Vagina (tissue), 2 donors: Measurements from ENCODE around the gene PPARGC1A. TPM values are rescaled to one million over a fixed set of nuclear protein-coding genes. Genes with fewer than 3 reads are reported as not detected.

ENCODE experiments used
- DNase-seq, 2 donors: peaks; one replicate each; pipeline ENCODE4 v3.0.0-alpha.2; 2017; ENCODE audit errors: extremely low spot score in 2 of 2
- H3K27ac ChIP-seq: fragments of 200-600 bp; sonication (generic); one replicate; pipeline ENCODE4 v1.5.1; 2019
- H3K27me3 ChIP-seq: fragments of 200-600 bp; sonication (generic); one replicate; pipeline ENCODE4 v1.5.1; 2019
- H3K36me3 ChIP-seq, 2 donors: fragments of 200-600 bp; sonication (generic); one replicate each; pipeline ENCODE4 v1.5.1; 2017 to 2019
- H3K4me1 ChIP-seq: fragments of 200-600 bp; sonication (generic); one replicate; pipeline ENCODE4 v1.5.1; 2019
- H3K4me3 ChIP-seq, 2 donors: fragments of 200-600 bp; sonication (generic); 1 replicate in 1 of 2; 2 replicates in 1 of 2; pipeline ENCODE4 v1.5.1; 2016 to 2019
- H3K9me3 ChIP-seq: fragments of 200-600 bp; sonication (generic); one replicate; pipeline ENCODE4 v1.5.1; 2019
- POLR2A ChIP-seq, 2 donors: fragments of 450-650 bp; IDR thresholded peaks; one replicate each; pipeline ENCODE4 v1.6.1; 2017; ENCODE audit warnings: antibody characterized with exemption in 2 of 2, mild to moderate bottlenecking in 2 of 2, moderate library complexity in 2 of 2
- POLR2AphosphoS5 ChIP-seq, 2 donors: sonication (generic); formaldehyde crosslinking; IDR thresholded peaks; one replicate each; pipeline ENCODE4 v1.9.0; 2017; ENCODE audit warnings: antibody characterized with exemption in 2 of 2, mild to moderate bottlenecking in 2 of 2, low read depth in 1 of 2; ENCODE audit not compliant: insufficient read depth in 1 of 2
- intact Hi-C: fragments of 100-400 bp; cut with DNase I; formaldehyde crosslinking; loops from one replicate; pipeline ENCODE4 v1.15.1; 2023
- total RNA-seq: library from RNA; depleted of rRNA; stranded (reverse); fragments of >200 nt; gene quantifications from one replicate; pipeline ENCODE4 v1.2.3, GENCODE V29; 2016
- TF ChIP-seq, protein P1 (sequence below), 3 experiments: fragments of 450-650 bp in 2 of 3; fragments of 200-600 bp in 1 of 3; sonication (generic) in 1 of 3; IDR thresholded peaks; one replicate each; pipeline ENCODE4 v1.5.1; 2017 to 2019; ENCODE audit warnings: antibody characterized with exemption in 3 of 3, mild to moderate bottlenecking in 2 of 3, moderate library complexity in 2 of 3

The PPARGC1A gene
- total RNA-seq, 1 donor from 2014 or later = 1.2 TPM

DNA sequence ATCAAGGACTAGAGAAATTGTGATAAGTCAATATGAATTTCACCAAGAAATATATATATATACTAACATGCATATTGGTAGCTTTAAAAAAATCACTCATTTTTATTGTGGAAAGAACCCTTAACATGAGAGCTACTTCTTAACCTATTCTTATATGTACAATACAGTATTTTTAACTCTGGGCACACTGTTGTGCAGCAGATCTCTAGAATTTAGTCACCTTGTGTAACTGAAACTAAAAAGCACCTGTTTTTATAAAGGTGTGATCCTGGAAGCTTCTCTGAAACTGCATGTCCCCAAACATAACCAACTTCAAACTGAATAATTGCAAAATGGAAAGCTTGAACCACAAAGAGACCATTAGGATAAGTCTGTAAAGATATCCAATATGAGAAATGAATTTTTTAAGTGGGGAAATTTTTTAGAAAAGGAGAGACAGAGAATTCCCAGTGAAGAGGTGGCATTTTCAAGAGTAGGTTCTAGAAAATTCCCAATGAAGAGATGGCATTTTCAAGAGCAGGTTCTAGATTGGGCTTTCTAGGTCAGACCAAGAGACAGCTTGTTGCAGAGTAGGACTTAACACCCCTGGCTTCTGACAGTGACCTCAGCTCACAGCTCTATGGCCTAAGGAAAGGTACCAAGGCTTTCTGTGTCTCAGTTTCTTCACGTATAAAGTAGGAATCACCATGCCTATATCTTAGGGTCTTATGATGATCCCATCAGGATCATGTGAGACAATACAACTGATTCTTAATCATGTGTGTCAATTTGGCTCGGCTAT is 22.0 kb upstream of the PPARGC1A start:
- Histone ChIP-seq H3K4me3 (no peak overlapping the region), H3K36me3 (no peaks in the 10 kb centered on the region), H3K27me3 (no peaks in the 10 kb centered on the region), H3K4me1 (no peaks in the 10 kb centered on the region), H3K27ac (no peak overlapping the region), H3K9me3 (no peaks in the 10 kb centered on the region)
- TF ChIP-seq POLR2AphosphoS5 (IDR thresholded peaks at IDR 0.05; ENCODE audit: insufficient read depth in 1 of 2, low read depth in 1 of 2) (no peak), POLR2A (IDR thresholded peaks at IDR 0.05) (no peak)
- TF ChIP-seq, protein P1, sequence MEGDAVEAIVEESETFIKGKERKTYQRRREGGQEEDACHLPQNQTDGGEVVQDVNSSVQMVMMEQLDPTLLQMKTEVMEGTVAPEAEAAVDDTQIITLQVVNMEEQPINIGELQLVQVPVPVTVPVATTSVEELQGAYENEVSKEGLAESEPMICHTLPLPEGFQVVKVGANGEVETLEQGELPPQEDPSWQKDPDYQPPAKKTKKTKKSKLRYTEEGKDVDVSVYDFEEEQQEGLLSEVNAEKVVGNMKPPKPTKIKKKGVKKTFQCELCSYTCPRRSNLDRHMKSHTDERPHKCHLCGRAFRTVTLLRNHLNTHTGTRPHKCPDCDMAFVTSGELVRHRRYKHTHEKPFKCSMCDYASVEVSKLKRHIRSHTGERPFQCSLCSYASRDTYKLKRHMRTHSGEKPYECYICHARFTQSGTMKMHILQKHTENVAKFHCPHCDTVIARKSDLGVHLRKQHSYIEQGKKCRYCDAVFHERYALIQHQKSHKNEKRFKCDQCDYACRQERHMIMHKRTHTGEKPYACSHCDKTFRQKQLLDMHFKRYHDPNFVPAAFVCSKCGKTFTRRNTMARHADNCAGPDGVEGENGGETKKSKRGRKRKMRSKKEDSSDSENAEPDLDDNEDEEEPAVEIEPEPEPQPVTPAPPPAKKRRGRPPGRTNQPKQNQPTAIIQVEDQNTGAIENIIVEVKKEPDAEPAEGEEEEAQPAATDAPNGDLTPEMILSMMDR (IDR thresholded peaks at IDR 0.05) = no peak
- no peak for DNase-seq
- intact Hi-C loops = no loop called here

DNA sequence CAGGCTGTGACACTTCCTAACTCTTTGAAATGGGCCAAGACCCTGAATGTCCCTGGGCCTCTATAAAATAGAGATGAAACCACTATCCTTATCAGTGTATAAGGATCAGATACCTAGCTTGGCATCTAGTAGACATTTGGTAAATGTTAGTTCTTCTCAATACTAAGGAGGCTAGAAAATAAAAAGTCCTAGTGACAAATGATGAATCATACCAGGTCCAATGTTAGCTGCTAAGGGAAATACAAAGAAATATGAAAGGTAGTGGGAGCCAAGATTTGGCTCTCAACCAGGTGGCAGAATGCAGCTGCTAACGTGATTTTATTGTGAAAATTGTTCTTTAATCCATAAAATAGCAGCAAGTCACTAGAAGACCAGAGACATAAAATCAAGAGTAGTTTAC is 19.8 kb upstream of the PPARGC1A start:
- Histone ChIP-seq H3K27ac (no peak overlapping the region), H3K27me3 (no peaks in the 10 kb centered on the region), H3K4me1 (no peaks in the 10 kb centered on the region), H3K4me3 (no peak overlapping the region), H3K9me3 (no peaks in the 10 kb centered on the region), H3K36me3 (no peaks in the 10 kb centered on the region)
- intact Hi-C loops = no loop called here
- no peak for TF ChIP-seq POLR2AphosphoS5 (IDR thresholded peaks at IDR 0.05; ENCODE audit: insufficient read depth in 1 of 2, low read depth in 1 of 2)
- no peak for TF ChIP-seq POLR2A (IDR thresholded peaks at IDR 0.05)
- TF ChIP-seq, protein P1 (IDR thresholded peaks at IDR 0.05) = no peak
- DNase-seq = no peak

DNA sequence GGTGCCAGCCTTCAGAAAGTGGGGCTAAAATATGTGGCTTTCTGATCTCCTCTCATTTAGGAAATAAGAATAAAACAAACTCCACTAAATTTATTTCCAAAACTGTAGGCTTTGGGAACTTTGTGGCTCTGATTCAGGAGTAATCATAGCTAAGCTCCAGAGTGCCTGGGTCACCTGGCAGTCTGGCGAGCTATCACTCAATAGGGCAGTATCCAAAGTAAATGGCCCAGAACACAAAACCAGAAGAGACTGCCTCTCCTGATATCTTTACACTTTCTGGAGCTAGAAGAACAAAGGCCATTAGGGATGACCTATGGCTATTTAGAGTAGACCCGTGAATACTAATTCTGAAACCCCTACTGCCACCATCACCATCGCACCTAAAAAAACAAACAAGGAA is 17.0 kb upstream of the PPARGC1A start:
- H3K9me3 ChIP-seq = no peaks in the 10 kb centered on the region
- TF ChIP-seq POLR2AphosphoS5 (IDR thresholded peaks at IDR 0.05; ENCODE audit: insufficient read depth in 1 of 2, low read depth in 1 of 2) (no peak), POLR2A (IDR thresholded peaks at IDR 0.05) (no peak)
- TF ChIP-seq, protein P1 (IDR thresholded peaks at IDR 0.05) = no peak
- no peaks in the 10 kb centered on the region for H3K4me1 ChIP-seq
- DNase-seq = no peak
- intact Hi-C loops = no loop called here
- no peaks in the 10 kb centered on the region for H3K36me3 ChIP-seq
- H3K27me3 ChIP-seq = no peaks in the 10 kb centered on the region
- no peak overlapping the region for H3K27ac ChIP-seq
- H3K4me3 ChIP-seq = no peak overlapping the region

DNA sequence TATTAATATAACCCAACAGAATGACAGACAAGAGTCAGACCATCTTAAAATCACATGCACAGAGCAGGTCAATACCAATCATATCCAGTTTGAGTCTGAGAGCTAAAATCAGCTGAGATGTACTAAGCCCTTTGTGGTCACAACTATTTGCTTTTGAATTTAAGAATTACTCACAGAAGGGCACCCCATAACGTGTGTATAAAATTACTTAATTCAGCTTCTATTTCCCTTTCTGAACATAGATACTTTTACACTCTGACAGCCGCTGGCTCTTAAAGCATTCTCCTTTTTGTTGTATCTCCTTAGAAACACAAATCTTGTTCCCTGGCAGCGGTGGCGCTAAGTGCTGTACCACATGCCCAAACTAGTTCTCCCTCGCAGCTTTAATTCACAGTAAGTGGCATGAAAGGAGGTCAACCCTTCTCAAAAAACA is 14.8 kb upstream of the PPARGC1A start:
- Histone ChIP-seq H3K9me3 (no peaks in the 10 kb centered on the region), H3K36me3 (no peaks in the 10 kb centered on the region), H3K27ac (no peak overlapping the region), H3K27me3 (no peaks in the 10 kb centered on the region), H3K4me1 (no peaks in the 10 kb centered on the region), H3K4me3 (no peak overlapping the region)
- DNase-seq = no peak
- TF ChIP-seq POLR2A (IDR thresholded peaks at IDR 0.05) (no peak), POLR2AphosphoS5 (IDR thresholded peaks at IDR 0.05; ENCODE audit: insufficient read depth in 1 of 2, low read depth in 1 of 2) (no peak)
- TF ChIP-seq, protein P1 (IDR thresholded peaks at IDR 0.05) = no peak
- intact Hi-C loops = no loop called here

DNA sequence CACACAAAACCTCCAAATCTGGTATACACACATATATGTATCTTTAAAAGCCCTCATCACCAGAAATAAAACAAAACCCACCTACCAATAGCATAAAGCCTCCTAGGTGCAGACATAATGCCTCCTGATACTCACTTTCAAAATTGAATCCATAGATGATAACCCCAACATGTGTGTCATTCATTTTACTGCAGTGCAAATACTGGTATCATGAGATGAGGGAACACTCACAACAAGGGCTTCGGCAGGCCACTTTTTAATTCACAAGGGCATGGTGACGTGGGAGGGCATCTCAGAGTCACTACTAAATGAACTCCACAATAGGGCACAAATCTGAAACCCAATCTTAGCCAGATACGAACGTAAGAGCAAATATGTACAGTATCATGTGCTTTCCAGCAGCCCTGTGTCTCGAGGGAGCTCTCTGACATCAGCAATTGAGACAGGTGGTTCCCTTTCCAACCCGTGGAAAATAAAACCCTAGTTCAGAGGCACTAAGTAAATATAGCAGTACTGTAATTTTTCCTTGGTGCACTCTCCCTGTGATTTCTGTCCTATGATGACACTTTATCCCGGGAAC is 14.1 kb upstream of the PPARGC1A start:
- H3K4me3 ChIP-seq = no peak overlapping the region
- H3K27ac ChIP-seq = no peak overlapping the region
- H3K9me3 ChIP-seq = no peaks in the 10 kb centered on the region
- H3K4me1 ChIP-seq = no peaks in the 10 kb centered on the region
- no peaks in the 10 kb centered on the region for H3K36me3 ChIP-seq
- TF ChIP-seq, protein P1 (IDR thresholded peaks at IDR 0.05) = no peak
- TF ChIP-seq POLR2AphosphoS5 (IDR thresholded peaks at IDR 0.05; ENCODE audit: insufficient read depth in 1 of 2, low read depth in 1 of 2) = no peak
- TF ChIP-seq POLR2A (IDR thresholded peaks at IDR 0.05) = no peak
- no peak for DNase-seq
- intact Hi-C loops = no loop called here
- H3K27me3 ChIP-seq = no peaks in the 10 kb centered on the region
